ENCODE data around the gene PAK5. TPM values are rescaled to one million over a fixed set of nuclear protein-coding genes. Genes with fewer than 3 reads are reported as not detected.

PAK5 gene
- total and polyA plus RNA-seq, 11 donors, result not detected

GRCh38 chr20:9595763-9596162, 243.1 kb downstream of the PAK5 start:
- TF ChIP-seq CTCF (IDR thresholded peaks at IDR 0.05) (no peak), POLR2A (IDR thresholded peaks at IDR 0.05) (no peak)
- Histone ChIP-seq H3K36me3 (no peaks in the 10 kb centered on the region), H3K27me3 (peaks cover 0 to 5% (median 0%) of the 10 kb centered on the region in 9 donors), H3K9me3 (peaks cover 0 to 7% (median 0%) of the 10 kb centered on the region in 12 donors), H3K27ac (no peak overlapping the region), H3K4me1 (no peaks in the 10 kb centered on the region), H3K4me3 (no peak overlapping the region)
- DNase-seq (no peak), ATAC-seq (no peak)
- WGBS, 4 donors, result 67 to 89% (median 80%) methylated on average over 1 of the region's 1 CpG
- intact Hi-C loops (cut with DNase I), result no loop called here

GRCh38 chr20:9594284-9594875, 244.5 kb downstream of the PAK5 start:
- Histone ChIP-seq H3K4me3 (no peak overlapping the region), H3K27me3 (peaks cover 0 to 2% (median 0%) of the 10 kb centered on the region in 9 donors), H3K9me3 (peaks cover 0 to 7% (median 0%) of the 10 kb centered on the region in 12 donors), H3K4me1 (no peaks in the 10 kb centered on the region), H3K36me3 (no peaks in the 10 kb centered on the region), H3K27ac (no peak overlapping the region)
- DNase-seq, result no peak
- no peak for TF ChIP-seq CTCF (IDR thresholded peaks at IDR 0.05)
- no peak for TF ChIP-seq POLR2A (IDR thresholded peaks at IDR 0.05)
- intact Hi-C loops (cut with DNase I), result loop anchor here in 1 of 10 donors (5.0 kb wide), 1 partner anchor 172 kb away; no protein-coding TSS in a partner anchor
- ATAC-seq, result no peak
- 63 to 66% (median 64%) methylated on average over 1 of the region's 1 CpG for WGBS, 4 donors

- intact Hi-C loops (cut with DNase I), result loop anchor here in 1 of 10 donors (5.0 kb wide), 1 partner anchor 170 kb away; no protein-coding TSS in a partner anchor
- Histone ChIP-seq H3K27me3 (peaks cover 0 to 3% (median 0%) of the 10 kb centered on the region in 9 donors), H3K36me3 (no peaks in the 10 kb centered on the region), H3K4me1 (no peaks in the 10 kb centered on the region), H3K4me3 (no peak overlapping the region), H3K27ac (no peak overlapping the region), H3K9me3 (no peaks in the 10 kb centered on the region)
- DNase-seq (no peak), ATAC-seq (no peak)
- 50 to 85% (median 72%) methylated on average over 1 of the region's 1 CpG for WGBS, 4 donors
- TF ChIP-seq CTCF (IDR thresholded peaks at IDR 0.05) (no peak), POLR2A (IDR thresholded peaks at IDR 0.05) (no peak)
Measured at GRCh38 chr20:9592419-9592818, 246.5 kb downstream of the PAK5 start.

GRCh38 chr20:9591080-9591479, 247.8 kb downstream of the PAK5 start:
- Histone ChIP-seq H3K4me3 (no peak overlapping the region), H3K4me1 (no peaks in the 10 kb centered on the region), H3K27ac (no peak overlapping the region), H3K36me3 (no peaks in the 10 kb centered on the region), H3K9me3 (no peaks in the 10 kb centered on the region), H3K27me3 (peaks cover 0 to 4% (median 0%) of the 10 kb centered on the region in 9 donors)
- DNase-seq (no peak), ATAC-seq (no peak)
- TF ChIP-seq CTCF (IDR thresholded peaks at IDR 0.05) (no peak), POLR2A (IDR thresholded peaks at IDR 0.05) (no peak)
- intact Hi-C loops (cut with DNase I), result loop anchor here in 1 of 10 donors (5.0 kb wide), 1 partner anchor 169 kb away; no protein-coding TSS in a partner anchor
